Esophagus muscularis mucosa (tissue), 4 donors: ENCODE data around the gene DEPDC7.

Experiments
- CTCF ChIP-seq, 3 experiments: fragments of 200-600 bp in 2 of 3; fragments of 450-650 bp in 1 of 3; sonication (generic) in 2 of 3; IDR thresholded peaks; one replicate each; pipeline ENCODE4 v1.5.1; 2017 to 2019; ENCODE audit warnings: antibody characterized with exemption in 3 of 3, mild to moderate bottlenecking in 2 of 3, moderate library complexity in 1 of 3
- EP300 ChIP-seq: sonication (generic); formaldehyde crosslinking; IDR thresholded peaks from one replicate; pipeline ENCODE4 v1.6.1; 2017; ENCODE audit warnings: antibody characterized with exemption
- POLR2AphosphoS5 ChIP-seq, 2 donors: sonication (generic); formaldehyde crosslinking; IDR thresholded peaks; one replicate each; pipeline ENCODE4 v1.6.1; 2017; ENCODE audit warnings: antibody characterized with exemption in 2 of 2

- TF ChIP-seq CTCF (IDR thresholded peaks at IDR 0.05) = no peak
- no peak for TF ChIP-seq POLR2AphosphoS5 (IDR thresholded peaks at IDR 0.05)
- TF ChIP-seq EP300 = no peak
Observed at GRCh38 chr11:33018840-33019239, 3.2 kb downstream of the DEPDC7 start.
